HCT116 (cell line): ENCODE data around the gene SGMS1. TPM values are rescaled to one million over a fixed set of nuclear protein-coding genes. Genes with fewer than 3 reads are reported as not detected.

Experiments
- ATAC-seq: fragments of 200-7000 bp; cut with Tn5 transposase; 2 replicates; pipeline ENCODE4 v1.9.1; 2020; ENCODE audit warnings: mild to moderate bottlenecking, moderate library complexity
- BruUV-seq: library from RNA; stranded (reverse); fragments of 400-500 nt; replicated peaks from 2 replicates; lab custom pipeline; 2021; lab: Mats Ljungman, UMichigan
- CTCF ChIA-PET: fragments of 300-600 bp; sonication (Branson Sonifier 250); formaldehyde crosslinking; loops from one replicate; lab custom pipeline; 2021; ENCODE audit warnings: antibody characterized with exemption; lab: Charles Lee
- POLR2A ChIA-PET: fragments of 300-600, 350-600 bp; sonication (Branson Sonifier 250); formaldehyde crosslinking; loops from one replicate; lab custom pipeline; 2021; ENCODE audit warnings: antibody characterized with exemption; lab: Charles Lee
- RAD21 ChIA-PET, 2 experiments: fragments of 300-600 bp; sonication (Branson Sonifier 250); formaldehyde crosslinking; loops; one replicate each; lab custom pipeline; 2023; ENCODE audit warnings: low total read pairs in 2 of 2; ENCODE audit not compliant: uncharacterized antibody in 2 of 2, unreplicated experiment in 2 of 2, low non-redundant PET in 1 of 2; lab: Charles Lee
- DNase-seq: peaks from one replicate; pipeline ENCODE4 v3.0.0-alpha.2; 2010; ENCODE audit warnings: low read depth, low spot score
- H2AFZ ChIP-seq: fragments of 200-600 bp; shearing (Covaris generic), sonication (generic); 2 replicates; pipeline ENCODE4 v1.6.1; 2017; ENCODE audit warnings: low read depth, mixed run types, mixed read lengths, antibody characterized with exemption, low read length; ENCODE audit not compliant: poor library complexity, severe bottlenecking
- H3K27ac ChIP-seq: 2 replicates; pipeline ENCODE4 v1.5.1; 2012; ENCODE audit warnings: low read depth, low read length
- H3K27me3 ChIP-seq: fragments of 200-600 bp; sonication (generic); 2 replicates; pipeline ENCODE4 v1.6.1; 2016; ENCODE audit warnings: mixed run types, low read length, mixed read lengths; ENCODE audit not compliant: insufficient read depth
- H3K36me3 ChIP-seq, 2 experiments: fragments of 200-500 bp in 1 of 2; fragments of 200-600 bp in 1 of 2; sonication (Bioruptor generic) in 1 of 2; sonication (generic) in 1 of 2; 2 replicates each; pipeline versions ENCODE4 v1.5.1 to v1.6.1; 2014 to 2016; ENCODE audit warnings: low read length in 2 of 2, inconsistent platforms in 1 of 2, mixed read lengths in 1 of 2, mixed run types in 1 of 2; ENCODE audit not compliant: insufficient read depth in 2 of 2, control insufficient read depth in 1 of 2
- H3K4me1 ChIP-seq, 2 experiments: fragments of 200-600 bp in 1 of 2; sonication (generic) in 1 of 2; 2 replicates each; pipeline versions ENCODE4 v1.5.1 to v1.6.1; 2012 to 2017; ENCODE audit warnings: low read length in 2 of 2, inconsistent platforms in 1 of 2, mild to moderate bottlenecking in 1 of 2, mixed read lengths in 1 of 2, mixed run types in 1 of 2, moderate library complexity in 1 of 2; ENCODE audit not compliant: insufficient read depth in 2 of 2, control insufficient read depth in 1 of 2
- H3K4me2 ChIP-seq: fragments of 200-600 bp; sonication (generic); 2 replicates; pipeline ENCODE4 v1.6.1; 2017; ENCODE audit warnings: mixed run types, low read length, mixed read lengths
- H3K4me3 ChIP-seq, 2 experiments: fragments of 200-600 bp in 1 of 2; sonication (generic) in 1 of 2; replicated peaks in 1 of 2; 2 replicates each; pipeline ENCODE4 v1.5.1; 2011 to 2016; ENCODE audit warnings: low read length in 2 of 2, control low read depth in 1 of 2, low read depth in 1 of 2, mild to moderate bottlenecking in 1 of 2, mixed read lengths in 1 of 2, mixed run types in 1 of 2
- H3K79me2 ChIP-seq: fragments of 200-600 bp; sonication (generic); 2 replicates; pipeline ENCODE4 v1.6.1; 2017; ENCODE audit warnings: mild to moderate bottlenecking, mixed run types, low read length, moderate library complexity, mixed read lengths; ENCODE audit not compliant: insufficient read depth
- H3K9ac ChIP-seq: fragments of 200-600 bp; sonication (generic); 2 replicates; pipeline ENCODE4 v1.6.1; 2016; ENCODE audit warnings: low read length, mixed read lengths
- H3K9me2 ChIP-seq: fragments of 200-600 bp; sonication (generic), shearing (Covaris generic); 2 replicates; pipeline ENCODE4 v1.6.1; 2017; ENCODE audit warnings: mixed run types, mild to moderate bottlenecking, moderate library complexity; ENCODE audit not compliant: insufficient read depth
- H3K9me3 ChIP-seq, 2 experiments: fragments of 200-500 bp in 1 of 2; fragments of 200-600 bp in 1 of 2; sonication (Bioruptor generic) in 1 of 2; sonication (generic) in 1 of 2; 2 replicates each; pipeline ENCODE4 v1.6.1; 2014 to 2017; ENCODE audit warnings: low read length in 2 of 2, mixed read lengths in 2 of 2, inconsistent platforms in 1 of 2, low read depth in 1 of 2, mild to moderate bottlenecking in 1 of 2, mixed run types in 1 of 2, moderate library complexity in 1 of 2; ENCODE audit not compliant: control insufficient read depth in 1 of 2, insufficient read depth in 1 of 2
- H4K20me1 ChIP-seq: fragments of 200-600 bp; sonication (generic), shearing (Covaris generic); 2 replicates; pipeline ENCODE4 v1.6.1; 2017; ENCODE audit warnings: mixed run types, mild to moderate bottlenecking, moderate library complexity; ENCODE audit not compliant: insufficient read depth
- EGR1 ChIP-seq: IDR thresholded peaks from 2 replicates; pipeline ENCODE4 v1.6.1; 2012; ENCODE audit warnings: low read depth
- ELF1 ChIP-seq: IDR thresholded peaks from 2 replicates; pipeline ENCODE4 v1.6.1; 2012; ENCODE audit warnings: low read depth, borderline replicate concordance
- EZH2 ChIP-seq: fragments of 200-600 bp; sonication (generic); IDR thresholded peaks from 2 replicates; pipeline ENCODE4 v1.6.1; 2017; ENCODE audit warnings: antibody characterized with exemption, mixed run types
- FOSL1 ChIP-seq: IDR thresholded peaks from 2 replicates; pipeline ENCODE4 v1.6.1; 2012; ENCODE audit warnings: low read depth
- POLR2A ChIP-seq: IDR thresholded peaks from 2 replicates; pipeline ENCODE4 v1.7.0; 2011; ENCODE audit warnings: borderline replicate concordance; ENCODE audit not compliant: insufficient read depth, insufficient read length; ENCODE audit errors: extremely low read depth
- POLR2AphosphoS5 ChIP-seq: IDR thresholded peaks from 2 replicates; pipeline ENCODE4 v1.6.1; 2011; ENCODE audit warnings: mild to moderate bottlenecking, low read depth, low read length, moderate library complexity
- SIN3A ChIP-seq: IDR thresholded peaks from 2 replicates; pipeline ENCODE4 v1.6.1; 2012; ENCODE audit warnings: low read depth
- SRF ChIP-seq: IDR thresholded peaks from 2 replicates; pipeline ENCODE4 v1.6.1; 2012; ENCODE audit warnings: low read depth
- ZFX ChIP-seq: fragments of 450-650 bp; IDR thresholded peaks from 2 replicates; pipeline ENCODE4 v1.6.1; 2017
- ZNF274 ChIP-seq: fragments of 200-500 bp; sonication (Bioruptor generic); IDR thresholded peaks from 2 replicates; pipeline ENCODE4 v1.6.1; 2014; ENCODE audit warnings: mild to moderate bottlenecking, low read depth, low read length, inconsistent platforms
- intact Hi-C: fragments of 100-400 bp; cut with micrococcal nuclease; formaldehyde crosslinking; loops from 2 replicates; pipeline ENCODE4 v1.10.0; 2022
- total RNA-seq: library from RNA; stranded (reverse); gene quantifications from one replicate; pipeline ENCODE4 v1.2.1, GENCODE V29; 2021; ENCODE audit not compliant: unreplicated experiment
- TF ChIP-seq, protein P1 (sequence below): IDR thresholded peaks from 2 replicates; pipeline ENCODE4 v1.6.1; 2012
- TF ChIP-seq, protein P2 (sequence below), 3 experiments: fragments of 200-600 bp in 1 of 3; sonication (generic) in 1 of 3; IDR thresholded peaks in 2 of 3; conservative IDR thresholded peaks in 1 of 3; 2 replicates each; pipeline ENCODE4 v1.5.1; 2012 to 2017; ENCODE audit warnings: low read depth in 2 of 3, low read length in 2 of 3, antibody characterized with exemption in 1 of 3, borderline replicate concordance in 1 of 3, control low read depth in 1 of 3, mild to moderate bottlenecking in 1 of 3, mixed read lengths in 1 of 3, mixed run types in 1 of 3, moderate library complexity in 1 of 3; ENCODE audit not compliant: insufficient read depth in 1 of 3

SGMS1 gene
- total RNA-seq, 1 experiment from 2014 or later: 29.1 TPM

DNA sequence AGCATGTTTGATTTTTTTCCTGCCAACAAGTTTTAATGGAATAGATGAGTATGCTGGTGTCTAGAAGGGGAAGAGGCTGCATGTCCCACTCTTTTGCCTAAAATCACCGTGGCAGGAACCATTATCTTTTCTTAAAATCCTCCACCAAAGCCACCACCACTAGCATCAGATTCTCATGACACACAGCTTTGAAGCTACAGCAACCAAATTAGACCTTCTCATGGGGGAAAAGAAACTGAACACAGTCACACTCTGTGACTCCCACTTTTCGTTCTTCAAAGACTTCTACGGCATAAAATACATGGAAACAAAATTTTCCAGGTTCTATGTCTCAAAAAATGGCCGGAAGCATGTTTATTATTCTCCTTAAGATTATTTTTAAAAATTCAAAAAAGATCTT is 81.8 kb downstream of the SGMS1 start:
- peaks cover 0 to 28% of the 10 kb centered on the region in 2 experiments; a peak in 1 of 4 replicates for H3K4me1 ChIP-seq
- ChIA-PET RAD21 (no interaction called here), CTCF (no interaction called here), POLR2A (no interaction called here)
- H3K27ac ChIP-seq: no peak overlapping the region
- no peaks in the 10 kb centered on the region for H3K27me3 ChIP-seq
- H3K36me3 ChIP-seq: no peaks in the 10 kb centered on the region
- no peaks in the 10 kb centered on the region for H3K9me3 ChIP-seq
- H3K4me3 ChIP-seq: no peak overlapping the region
- no peak overlapping the region for H2AFZ ChIP-seq
- no peaks in the 10 kb centered on the region for H3K9me2 ChIP-seq
- H3K4me2 ChIP-seq: no peak overlapping the region
- TF ChIP-seq, protein P1, sequence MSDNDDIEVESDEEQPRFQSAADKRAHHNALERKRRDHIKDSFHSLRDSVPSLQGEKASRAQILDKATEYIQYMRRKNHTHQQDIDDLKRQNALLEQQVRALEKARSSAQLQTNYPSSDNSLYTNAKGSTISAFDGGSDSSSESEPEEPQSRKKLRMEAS: no peak
- TF ChIP-seq ZNF274: no peak
- TF ChIP-seq FOSL1: no peak
- TF ChIP-seq SIN3A: no peak
- no peak for TF ChIP-seq POLR2A
- H3K79me2 ChIP-seq: peaks cover 8% of the 10 kb centered on the region; the same call in 1 of the 2 replicates
- DNase-seq (no peak), ATAC-seq (no peak)
- intact Hi-C loops: no loop called here
- no TSS peak for BruUV-seq
- H4K20me1 ChIP-seq: no peaks in the 10 kb centered on the region
- H3K9ac ChIP-seq: no peak overlapping the region

DNA sequence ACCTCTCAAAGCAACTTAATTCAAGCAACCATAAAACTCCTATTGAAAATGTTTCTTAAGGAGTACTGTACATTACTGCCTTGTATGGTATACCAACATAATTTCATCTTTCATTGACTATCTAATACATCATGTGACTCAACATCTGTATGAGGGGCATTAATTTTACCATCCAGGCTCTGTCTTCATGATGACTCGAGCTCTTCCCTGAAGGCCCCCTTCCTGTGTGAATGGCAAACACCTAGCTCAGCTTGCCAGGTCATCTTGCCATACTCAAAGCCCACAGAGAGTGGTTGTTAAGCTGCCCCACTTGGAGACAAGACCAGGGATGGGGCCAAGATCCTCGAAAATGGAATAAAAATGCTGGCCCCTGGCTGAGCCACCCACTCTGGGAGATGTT is 82.4 kb downstream of the SGMS1 start:
- ATAC-seq: no peak
- Histone ChIP-seq H3K36me3 (no peaks in the 10 kb centered on the region), H3K27ac (no peak overlapping the region), H3K79me2 (peaks cover 8% of the 10 kb centered on the region; the same call in 1 of the 2 replicates), H3K4me2 (no peak overlapping the region), H2AFZ (no peak overlapping the region), H3K9me3 (no peaks in the 10 kb centered on the region), H3K27me3 (no peaks in the 10 kb centered on the region), H3K9me2 (no peaks in the 10 kb centered on the region), H4K20me1 (no peaks in the 10 kb centered on the region), H3K4me3 (no peak overlapping the region), H3K9ac (no peak overlapping the region), H3K4me1 (peaks cover 0 to 30% of the 10 kb centered on the region in 2 experiments; a peak in 1 of 4 replicates)
- DNase-seq: no peak
- ChIA-PET CTCF (no interaction called here), POLR2A (no interaction called here), RAD21 (no interaction called here)
- BruUV-seq: no TSS peak
- intact Hi-C loops: no loop called here
- TF ChIP-seq EZH2 (no peak), SRF (no peak), FOSL1 (no peak), EGR1 (no peak), ELF1 (no peak), POLR2AphosphoS5 (no peak), SIN3A (no peak), ZFX (no peak), ZNF274 (no peak)
- TF ChIP-seq, protein P2, sequence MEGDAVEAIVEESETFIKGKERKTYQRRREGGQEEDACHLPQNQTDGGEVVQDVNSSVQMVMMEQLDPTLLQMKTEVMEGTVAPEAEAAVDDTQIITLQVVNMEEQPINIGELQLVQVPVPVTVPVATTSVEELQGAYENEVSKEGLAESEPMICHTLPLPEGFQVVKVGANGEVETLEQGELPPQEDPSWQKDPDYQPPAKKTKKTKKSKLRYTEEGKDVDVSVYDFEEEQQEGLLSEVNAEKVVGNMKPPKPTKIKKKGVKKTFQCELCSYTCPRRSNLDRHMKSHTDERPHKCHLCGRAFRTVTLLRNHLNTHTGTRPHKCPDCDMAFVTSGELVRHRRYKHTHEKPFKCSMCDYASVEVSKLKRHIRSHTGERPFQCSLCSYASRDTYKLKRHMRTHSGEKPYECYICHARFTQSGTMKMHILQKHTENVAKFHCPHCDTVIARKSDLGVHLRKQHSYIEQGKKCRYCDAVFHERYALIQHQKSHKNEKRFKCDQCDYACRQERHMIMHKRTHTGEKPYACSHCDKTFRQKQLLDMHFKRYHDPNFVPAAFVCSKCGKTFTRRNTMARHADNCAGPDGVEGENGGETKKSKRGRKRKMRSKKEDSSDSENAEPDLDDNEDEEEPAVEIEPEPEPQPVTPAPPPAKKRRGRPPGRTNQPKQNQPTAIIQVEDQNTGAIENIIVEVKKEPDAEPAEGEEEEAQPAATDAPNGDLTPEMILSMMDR (IDR thresholded peaks at IDR 0.05 in 2 of 3, conservative IDR thresholded peaks at IDR 0.05 in 1 of 3; ENCODE audit: borderline replicate concordance in 1 of 3, insufficient read depth in 1 of 3, low read depth in 2 of 3, low read length in 2 of 3): no peak
- TF ChIP-seq, protein P1: no peak
